BLaER1 treated with 17β-estradiol and CSF1 and Interleukin-3, amounts not matched to agents 10 nM and 100 nM (cell line): ENCODE results near the gene METTL27.
"Not testable (repeated sequence)": the region's sequence is repeated elsewhere in the genome, so short reads cannot be mapped to it uniquely, and the experiment has no call there.

Source experiments
- H3K27ac ChIP-seq, 11 experiments: shearing (Covaris generic); formaldehyde crosslinking; 2 replicates each; pipeline ENCODE4 v1.8.1; 2022
- H3K27me3 ChIP-seq, 11 experiments: shearing (Covaris generic); formaldehyde crosslinking; 2 replicates each; pipeline ENCODE4 v1.8.1; 2022
- H3K36me3 ChIP-seq, 11 experiments: shearing (Covaris generic); formaldehyde crosslinking; 2 replicates each; pipeline ENCODE4 v1.8.1; 2022
- H3K4me1 ChIP-seq, 10 experiments: shearing (Covaris generic); formaldehyde crosslinking; 2 replicates each; pipeline ENCODE4 v1.8.1; 2022
- H3K4me2 ChIP-seq, 11 experiments: shearing (Covaris generic); formaldehyde crosslinking; 2 replicates each; pipeline ENCODE4 v1.8.1; 2022
- H3K4me3 ChIP-seq, 10 experiments: shearing (Covaris generic); formaldehyde crosslinking; 2 replicates each; pipeline ENCODE4 v1.8.1; 2022
- H3K9ac ChIP-seq, 11 experiments: shearing (Covaris generic); formaldehyde crosslinking; 2 replicates each; pipeline ENCODE4 v1.8.1; 2022
- H3K9me3 ChIP-seq, 11 experiments: shearing (Covaris generic); formaldehyde crosslinking; replicated peaks in 1 of 11; 2 replicates each; pipeline ENCODE4 v1.8.1; 2022
- H4K20me1 ChIP-seq, 11 experiments: shearing (Covaris generic); formaldehyde crosslinking; 2 replicates each; pipeline ENCODE4 v1.8.1; 2022
- Cebpa-rat ChIP-seq, 11 experiments: shearing (Covaris generic); IDR thresholded peaks; 2 replicates each; pipeline ENCODE4 v1.8.1; 2022

METTL27 gene, protein sequence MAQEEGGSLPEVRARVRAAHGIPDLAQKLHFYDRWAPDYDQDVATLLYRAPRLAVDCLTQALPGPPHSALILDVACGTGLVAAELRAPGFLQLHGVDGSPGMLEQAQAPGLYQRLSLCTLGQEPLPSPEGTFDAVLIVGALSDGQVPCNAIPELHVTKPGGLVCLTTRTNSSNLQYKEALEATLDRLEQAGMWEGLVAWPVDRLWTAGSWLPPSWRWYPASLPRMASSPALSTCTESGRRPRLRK

DNA sequence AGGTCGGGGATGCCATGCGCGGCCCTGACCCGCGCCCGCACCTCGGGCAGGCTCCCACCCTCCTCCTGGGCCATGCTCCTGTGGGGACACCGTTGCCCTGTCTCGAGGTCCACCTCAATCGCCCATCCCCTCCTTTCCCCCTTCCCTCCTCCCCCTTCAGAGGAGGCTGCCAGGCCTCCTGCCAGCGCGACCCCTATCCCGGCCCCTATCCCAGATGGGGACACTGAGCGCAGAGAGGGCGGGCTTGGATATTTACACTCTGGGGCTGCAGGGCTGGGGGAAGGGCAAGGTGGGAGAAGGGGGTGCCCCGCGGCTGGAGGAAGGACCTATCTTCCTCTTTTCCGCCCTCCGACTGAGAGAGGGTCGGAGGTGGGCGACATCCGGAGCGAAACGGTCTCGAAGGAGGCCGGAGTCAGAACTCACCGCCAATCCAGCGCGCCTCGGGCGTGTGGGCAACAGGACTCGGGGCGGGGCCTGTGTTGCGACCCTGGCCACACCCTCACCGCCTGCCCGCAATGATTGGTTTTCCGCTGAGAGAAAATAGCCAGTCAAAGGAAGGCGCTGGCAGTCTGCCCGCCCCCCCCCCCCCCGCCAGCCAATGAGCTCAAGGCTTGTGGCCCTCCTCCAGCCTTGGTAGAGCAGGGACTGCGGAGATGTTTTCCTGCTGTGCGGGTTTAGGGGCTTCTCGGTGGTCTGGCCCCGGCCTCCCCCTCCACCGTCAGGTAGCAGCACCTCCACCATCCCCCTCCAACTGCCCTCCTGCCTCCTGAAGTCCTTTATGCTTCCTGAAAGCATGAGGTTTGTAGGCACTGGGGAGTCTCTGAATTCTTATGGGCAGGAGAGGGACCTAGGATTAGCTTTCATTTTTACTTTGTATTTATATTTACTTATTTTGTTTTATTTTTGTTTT, at the start of gene METTL27:
METTL27 (minus strand) TSS at position 450 of the 910 bp plus-strand sequence; CDS start at position 74, 376 bp downstream.
- H3K9me3 ChIP-seq: no peaks in the 10 kb centered on the region; a peak in 2 of 22 replicates
- H3K4me1 ChIP-seq: peaks cover 25 to 53% (median 44%) of the 10 kb centered on the region in 10 experiments
- peak within 1 kb of the TSS; percentile 49 to 71 (median 58) for H3K4me3 ChIP-seq
- no peaks in the 10 kb centered on the region for H3K27me3 ChIP-seq
- peak within 1 kb of the TSS; percentile 81 to 94 (median 85) for H3K4me2 ChIP-seq
- no peak for TF ChIP-seq Cebpa-rat (IDR thresholded peaks at IDR 0.05)
- peak within 1 kb of the TSS; percentile 27 to 74 (median 63); a peak in 18 of 22 replicates for H3K27ac ChIP-seq
- H3K9ac ChIP-seq: peak within 1 kb of the TSS; percentile 57 to 80 (median 76); a peak in 21 of 22 replicates
- H3K36me3 ChIP-seq: no peaks in the 10 kb centered on the region
- no peaks in the 10 kb centered on the region for H4K20me1 ChIP-seq

DNA sequence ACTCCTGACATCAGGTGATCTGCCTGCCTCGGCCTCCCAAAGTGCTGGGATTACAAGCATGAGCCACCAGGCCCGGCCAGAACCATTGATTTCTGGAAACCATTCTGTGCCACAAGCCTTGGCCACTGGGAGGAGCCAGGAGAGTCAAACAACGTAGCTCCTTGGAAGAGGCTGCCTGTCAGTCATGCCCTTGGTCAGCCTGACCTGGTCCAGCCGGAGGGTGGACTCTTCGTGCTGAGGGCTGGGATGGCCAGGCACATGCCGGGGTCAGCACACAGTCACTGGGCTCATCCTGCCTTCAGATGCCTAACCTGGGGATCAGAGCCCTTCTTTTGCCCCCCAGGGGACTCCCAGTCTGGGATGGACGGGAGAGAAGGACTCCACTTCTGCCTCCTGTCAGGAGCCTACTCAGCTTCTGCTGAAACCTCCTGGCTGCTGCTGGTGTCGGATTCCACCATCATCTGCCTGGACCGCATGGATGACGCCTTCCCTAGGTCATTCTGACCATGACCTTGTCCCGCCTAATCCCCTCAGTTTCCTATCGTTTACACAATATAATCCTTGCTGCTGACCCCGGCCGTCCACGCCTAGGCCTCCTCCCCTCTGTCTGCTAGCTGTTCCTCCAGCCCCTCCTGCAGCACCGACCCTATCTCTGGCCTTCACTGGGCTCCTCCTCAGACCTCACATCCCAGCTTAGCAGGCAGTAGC, 49.0 kb upstream of the METTL27 start:
- peaks cover 33 to 50% (median 41%) of the 10 kb centered on the region in 10 experiments for H3K4me1 ChIP-seq
- no peak overlapping the region for H3K9ac ChIP-seq
- peaks cover 0 to 6% (median 0%) of the 10 kb centered on the region in 11 experiments; a peak in 2 of 22 replicates for H4K20me1 ChIP-seq
- H3K9me3 ChIP-seq: peaks cover 0 to 16% (median 7%) of the 10 kb centered on the region in 11 experiments; a peak in 10 of 22 replicates
- no peak for TF ChIP-seq Cebpa-rat (IDR thresholded peaks at IDR 0.05)
- peak overlapping the region in 1 of 11 experiments; percentile 34; a peak in 1 of 22 replicates for H3K4me2 ChIP-seq
- H3K36me3 ChIP-seq: no peaks in the 10 kb centered on the region
- H3K4me3 ChIP-seq: no peak overlapping the region
- no peaks in the 10 kb centered on the region for H3K27me3 ChIP-seq
- no peak overlapping the region for H3K27ac ChIP-seq

DNA sequence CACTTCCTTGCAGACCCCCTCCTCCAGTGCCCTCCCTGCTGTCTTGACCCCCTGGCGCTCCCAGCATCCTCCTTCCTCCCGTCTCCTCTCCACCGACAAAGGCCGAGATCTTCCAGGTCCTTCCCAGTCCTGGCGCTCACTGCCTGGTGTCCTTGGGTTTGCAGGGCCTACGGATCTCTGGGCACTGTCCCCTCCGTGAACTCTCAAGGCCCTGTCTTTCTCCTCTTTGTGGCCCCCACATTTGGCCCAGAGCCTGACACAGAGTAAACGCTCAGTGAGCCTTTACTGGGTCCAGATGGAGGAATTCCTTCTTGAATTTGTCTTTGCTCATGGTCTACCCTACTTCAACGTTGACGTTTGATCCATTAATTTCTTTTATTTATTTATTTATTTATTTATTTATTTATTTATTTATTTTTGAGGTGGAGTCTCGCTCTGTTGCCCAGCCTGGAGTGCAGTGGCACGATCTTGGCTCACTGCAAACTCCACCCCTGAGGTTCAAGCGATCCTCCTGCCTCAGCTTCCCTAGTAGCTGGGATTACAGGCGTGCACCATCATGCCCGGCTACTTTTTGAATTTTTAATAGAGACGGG, 48.3 kb upstream of the METTL27 start:
- no peaks in the 10 kb centered on the region for H3K27me3 ChIP-seq
- H3K4me1 ChIP-seq: peaks cover 31 to 56% (median 47%) of the 10 kb centered on the region in 10 experiments
- no peak for TF ChIP-seq Cebpa-rat (IDR thresholded peaks at IDR 0.05)
- H3K36me3 ChIP-seq: no peaks in the 10 kb centered on the region
- H3K4me3 ChIP-seq: no peak overlapping the region
- no peak overlapping the region for H3K27ac ChIP-seq
- 0 out of 22 replicates have a peak overlapping the region, but pooled peaks of 1 of the 11 experiments have one; percentile 2 for H3K9ac ChIP-seq
- H4K20me1 ChIP-seq: peaks cover 0 to 6% (median 0%) of the 10 kb centered on the region in 11 experiments; a peak in 2 of 22 replicates
- H3K4me2 ChIP-seq: peak overlapping the region; percentile 18 to 69 (median 45); a peak in 18 of 22 replicates
- H3K9me3 ChIP-seq: peaks cover 0 to 9% (median under 1%) of the 10 kb centered on the region in 11 experiments; a peak in 7 of 22 replicates

DNA sequence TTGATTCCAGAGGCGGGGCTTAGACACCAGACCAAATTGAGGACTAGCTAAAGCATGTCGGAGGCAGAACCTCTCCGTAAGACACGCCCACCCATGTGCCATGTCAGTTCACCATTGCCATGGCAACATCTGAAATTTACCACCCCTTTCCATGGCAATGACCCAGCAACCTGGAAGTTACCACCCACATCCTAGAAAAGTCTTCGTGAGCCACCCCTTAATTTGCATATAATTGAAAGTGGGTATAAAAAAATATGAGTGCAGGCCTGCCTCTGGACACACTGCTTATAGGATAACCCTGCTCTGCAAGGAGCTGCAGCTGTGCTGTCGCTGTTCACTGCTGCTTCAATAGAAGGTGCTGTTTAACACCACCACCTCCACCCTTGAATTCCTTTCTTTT, 46.6 kb upstream of the METTL27 start:
- Histone ChIP-seq H3K27ac (no peak overlapping the region), H3K36me3 (no peaks in the 10 kb centered on the region), H3K9ac (no peak overlapping the region), H3K4me1 (peaks cover 14 to 49% (median 40%) of the 10 kb centered on the region in 10 experiments), H3K27me3 (no peaks in the 10 kb centered on the region), H3K4me2 (no peak overlapping the region), H4K20me1 (peaks cover 0 to 6% (median 0%) of the 10 kb centered on the region in 11 experiments; a peak in 2 of 22 replicates), H3K4me3 (no peak overlapping the region), H3K9me3 (no peaks in the 10 kb centered on the region; a peak in 1 of 22 replicates)
- no peak for TF ChIP-seq Cebpa-rat (IDR thresholded peaks at IDR 0.05)

DNA sequence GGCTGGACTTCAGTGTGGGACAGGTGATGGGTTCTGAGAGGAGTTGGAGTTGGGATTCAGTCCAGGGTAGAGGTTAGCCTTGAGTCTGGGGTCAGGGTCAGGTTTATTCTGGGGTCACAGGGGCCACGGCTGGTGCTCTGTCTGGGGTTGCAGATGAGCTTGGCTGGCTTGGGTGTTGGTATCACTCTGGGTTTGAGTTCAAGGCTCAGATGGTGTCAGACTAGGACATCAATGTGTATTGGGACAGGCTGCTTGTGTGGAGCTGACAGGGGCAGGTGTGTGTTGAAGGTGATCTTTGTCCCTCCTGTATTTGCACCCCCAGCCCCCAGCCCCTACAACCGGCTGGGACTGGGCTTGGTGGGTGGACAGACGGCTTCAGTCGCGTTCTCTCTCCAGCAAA, 45.4 kb upstream of the METTL27 start:
- Histone ChIP-seq H3K9ac (no peak overlapping the region), H3K36me3 (no peaks in the 10 kb centered on the region), H3K9me3 (no peaks in the 10 kb centered on the region; a peak in 1 of 22 replicates), H4K20me1 (peaks cover 0 to 6% (median 0%) of the 10 kb centered on the region in 11 experiments; a peak in 2 of 22 replicates), H3K27me3 (no peaks in the 10 kb centered on the region), H3K4me3 (no peak overlapping the region), H3K27ac (no peak overlapping the region), H3K4me2 (no peak overlapping the region), H3K4me1 (peaks cover 8 to 39% (median 28%) of the 10 kb centered on the region in 10 experiments)
- TF ChIP-seq Cebpa-rat (IDR thresholded peaks at IDR 0.05): no peak

DNA sequence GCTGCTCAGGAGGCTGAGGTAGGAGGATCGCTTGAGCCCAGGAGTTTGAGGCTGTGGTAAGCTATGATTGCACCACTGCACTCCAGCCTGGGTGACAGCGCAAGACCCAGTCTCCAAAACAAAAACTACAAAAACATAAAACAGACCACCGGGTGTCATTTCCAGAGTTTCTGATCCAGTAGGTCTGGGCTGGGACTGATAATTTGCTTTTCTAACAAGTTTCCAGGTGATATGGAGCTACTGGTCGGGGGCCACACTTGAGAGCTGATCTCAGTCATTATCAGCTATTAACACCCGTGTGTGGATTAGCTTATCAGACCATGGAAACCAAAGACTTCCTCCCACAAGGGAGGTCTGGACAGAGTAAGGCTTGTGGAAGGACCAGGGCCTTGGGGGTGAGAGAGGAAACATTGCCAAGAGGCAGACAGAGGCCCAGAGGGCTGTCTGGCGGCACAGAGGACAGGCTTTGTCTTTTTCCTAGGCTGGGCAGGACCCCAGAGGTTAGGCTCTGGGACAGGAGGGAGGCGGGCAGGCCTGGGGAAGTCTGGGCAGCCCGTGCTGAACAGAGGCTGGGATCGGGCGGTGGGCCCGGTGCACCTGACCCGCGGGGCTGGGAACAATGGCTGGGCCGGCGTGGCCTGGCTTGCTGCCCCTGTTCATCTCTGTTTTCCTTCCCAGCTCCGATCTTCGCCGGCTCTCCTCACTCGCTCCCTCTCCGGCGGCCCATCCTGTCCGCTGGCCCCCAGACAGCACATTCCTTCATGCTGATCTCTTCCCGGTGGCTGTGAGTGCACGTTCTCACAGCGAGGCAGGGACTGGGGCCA, 43.9 kb upstream of the METTL27 start:
- peak overlapping the region; percentile 4 to 79 (median 65); a peak in 21 of 22 replicates for H3K4me2 ChIP-seq

DNA sequence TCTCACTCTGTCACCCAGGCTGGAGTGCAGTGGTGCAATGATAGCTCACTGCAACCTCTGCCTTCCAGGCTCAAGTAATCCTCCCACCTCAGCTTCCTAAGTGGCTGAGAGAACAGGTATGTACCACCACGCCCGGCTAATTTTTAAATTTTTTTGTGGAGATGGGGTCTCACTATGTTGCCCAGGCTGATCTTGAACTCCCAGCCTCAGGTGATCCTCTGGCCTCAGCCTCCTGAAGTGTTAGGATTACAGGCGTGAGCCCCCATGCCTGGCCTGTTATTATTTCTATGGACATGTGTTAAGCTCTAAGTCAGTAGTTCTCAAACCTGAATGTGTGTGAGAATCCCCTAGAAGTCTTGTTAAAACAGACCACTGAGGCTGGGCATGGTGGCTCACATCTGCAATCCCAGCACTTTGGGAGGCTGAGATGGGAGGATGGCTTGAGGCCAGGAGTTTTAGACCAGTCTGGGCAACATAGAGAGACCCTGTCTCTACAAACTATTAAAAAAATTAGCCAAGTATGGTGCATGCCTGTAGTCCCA, 43.2 kb upstream of the METTL27 start:
- Histone ChIP-seq H3K9ac (0 out of 22 replicates have a peak overlapping the region, but pooled peaks of 1 of the 11 experiments have one; percentile 32), H3K9me3 (no peaks in the 10 kb centered on the region; a peak in 1 of 22 replicates), H3K4me1 (peaks cover 7 to 31% (median 25%) of the 10 kb centered on the region in 10 experiments), H3K27me3 (no peaks in the 10 kb centered on the region), H4K20me1 (peaks cover 0 to 6% (median 0%) of the 10 kb centered on the region in 11 experiments; a peak in 2 of 22 replicates), H3K4me3 (no peak overlapping the region), H3K36me3 (no peaks in the 10 kb centered on the region), H3K4me2 (peak overlapping the region in 5 of 11 experiments; percentile 44 to 77 (median 67); a peak in 6 of 22 replicates), H3K27ac (no peak overlapping the region)
- no peak for TF ChIP-seq Cebpa-rat (IDR thresholded peaks at IDR 0.05)

More for the DNA sequence above, 43.9 kb upstream of the METTL27 start:
- TF ChIP-seq Cebpa-rat (IDR thresholded peaks at IDR 0.05): no peak
- Histone ChIP-seq H3K27me3 (no peaks in the 10 kb centered on the region), H4K20me1 (peaks cover 0 to 6% (median 0%) of the 10 kb centered on the region in 11 experiments; a peak in 2 of 22 replicates), H3K4me1 (peaks cover 8 to 33% (median 27%) of the 10 kb centered on the region in 10 experiments), H3K9ac (peak overlapping the region in 6 of 11 experiments; percentile 32 to 54 (median 42); a peak in 8 of 22 replicates), H3K4me3 (no peak overlapping the region), H3K27ac (peak overlapping the region in 3 of 11 experiments; percentile 28 to 57 (median 35); a peak in 5 of 22 replicates), H3K36me3 (no peaks in the 10 kb centered on the region), H3K9me3 (no peaks in the 10 kb centered on the region; a peak in 1 of 22 replicates)

DNA sequence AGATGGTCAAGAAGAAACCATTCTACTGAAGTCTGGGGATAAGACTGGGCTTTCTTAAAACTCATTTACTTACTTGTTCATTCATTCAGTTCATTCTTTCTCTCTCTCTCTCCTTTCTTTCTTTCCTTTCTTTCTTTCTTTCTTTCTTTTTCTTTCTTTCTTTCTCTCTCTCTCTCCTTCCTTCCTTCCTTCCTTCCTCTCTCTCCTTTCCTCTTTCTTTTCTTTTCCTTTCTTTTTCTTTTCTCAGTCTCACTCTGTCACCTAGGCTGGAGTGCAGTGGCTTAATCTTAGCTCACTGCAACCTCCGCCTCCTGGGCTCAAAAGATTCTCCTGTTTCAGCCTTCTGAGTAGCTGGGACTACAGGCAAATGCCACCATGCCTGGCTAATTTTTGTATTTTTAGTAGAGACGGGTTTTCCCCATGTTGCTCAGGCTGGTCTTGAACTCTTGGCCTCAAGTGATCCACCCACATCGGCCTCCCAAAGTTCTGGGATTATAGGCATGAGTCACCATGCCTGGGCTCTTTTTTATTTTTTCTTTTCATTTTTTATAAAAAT, 42.6 kb upstream of the METTL27 start:
- not testable (repeated sequence) for H3K9ac ChIP-seq, H3K27ac ChIP-seq, H3K4me2 ChIP-seq, H3K4me3 ChIP-seq, H3K9me3 ChIP-seq, H3K27me3 ChIP-seq, H4K20me1 ChIP-seq, H3K36me3 ChIP-seq
- H3K4me1 ChIP-seq: peaks cover 2 to 27% (median 23%) of the 10 kb centered on the region in 10 experiments; a peak in 19 of 20 replicates
